GM18858 (cell line): ENCODE data around the gene ACOT9.
"Not testable (repeated sequence)": the region's sequence is repeated elsewhere in the genome, so short reads cannot be mapped to it uniquely, and the experiment has no call there.

Experiments
- ATAC-seq: cut with Tn5 transposase; IDR thresholded peaks from one replicate; pipeline ENCODE4 v1.9.1; 2021; ENCODE audit not compliant: unreplicated experiment

The ACOT9 gene, protein sequence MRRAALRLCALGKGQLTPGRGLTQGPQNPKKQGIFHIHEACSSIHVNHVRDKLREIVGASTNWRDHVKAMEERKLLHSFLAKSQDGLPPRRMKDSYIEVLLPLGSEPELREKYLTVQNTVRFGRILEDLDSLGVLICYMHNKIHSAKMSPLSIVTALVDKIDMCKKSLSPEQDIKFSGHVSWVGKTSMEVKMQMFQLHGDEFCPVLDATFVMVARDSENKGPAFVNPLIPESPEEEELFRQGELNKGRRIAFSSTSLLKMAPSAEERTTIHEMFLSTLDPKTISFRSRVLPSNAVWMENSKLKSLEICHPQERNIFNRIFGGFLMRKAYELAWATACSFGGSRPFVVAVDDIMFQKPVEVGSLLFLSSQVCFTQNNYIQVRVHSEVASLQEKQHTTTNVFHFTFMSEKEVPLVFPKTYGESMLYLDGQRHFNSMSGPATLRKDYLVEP

DNA sequence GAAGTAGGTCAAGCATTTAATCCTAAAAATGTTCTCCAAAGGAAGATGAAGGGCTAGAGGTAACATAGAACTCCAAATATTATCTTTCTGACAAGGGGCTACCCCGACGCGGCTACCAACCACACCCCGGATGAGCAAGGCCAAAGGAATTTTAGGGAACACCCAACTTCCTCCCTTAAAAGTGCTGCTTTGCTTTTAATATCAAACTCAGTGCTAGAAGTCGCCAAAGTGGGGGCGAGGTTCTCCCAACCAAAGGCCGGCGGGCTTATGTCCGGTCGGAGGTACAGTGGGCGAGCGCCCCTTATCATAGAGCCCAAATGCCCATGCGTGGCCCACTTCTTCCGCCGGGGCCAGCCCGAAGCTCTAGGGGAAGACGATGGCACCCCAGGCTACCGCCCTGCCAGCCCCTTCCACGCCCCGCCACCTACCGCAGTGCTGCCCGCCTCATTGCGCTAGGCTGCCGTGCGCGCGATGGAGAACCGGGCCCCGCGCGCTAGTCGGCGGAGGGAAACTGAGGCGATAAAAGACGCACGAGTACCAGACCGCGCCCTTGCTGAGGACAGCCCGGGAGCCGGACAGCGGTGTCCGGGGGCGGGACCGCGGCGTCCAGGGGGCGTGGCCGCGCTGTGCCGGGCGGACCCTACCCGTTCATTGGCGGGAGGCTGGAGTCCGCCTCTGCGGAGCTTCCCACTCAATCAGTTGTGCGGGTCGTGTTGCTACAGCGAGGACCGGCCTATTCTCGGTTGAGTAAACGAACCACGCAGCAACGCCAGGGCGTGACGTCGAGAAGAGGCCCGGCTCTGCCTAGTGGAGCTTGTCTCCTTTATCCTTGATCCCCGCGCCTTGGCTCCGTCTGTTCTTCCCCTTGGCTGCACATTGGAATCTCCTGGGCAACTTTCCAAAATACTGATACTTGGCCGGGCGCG is at the start of gene ACOT9:
Gene ACOT9 (minus strand): TSS at position 580 of the 926 bp plus-strand sequence. CDS start 132 bp downstream, at position 448.
- peak; percentile 89 for ATAC-seq

DNA sequence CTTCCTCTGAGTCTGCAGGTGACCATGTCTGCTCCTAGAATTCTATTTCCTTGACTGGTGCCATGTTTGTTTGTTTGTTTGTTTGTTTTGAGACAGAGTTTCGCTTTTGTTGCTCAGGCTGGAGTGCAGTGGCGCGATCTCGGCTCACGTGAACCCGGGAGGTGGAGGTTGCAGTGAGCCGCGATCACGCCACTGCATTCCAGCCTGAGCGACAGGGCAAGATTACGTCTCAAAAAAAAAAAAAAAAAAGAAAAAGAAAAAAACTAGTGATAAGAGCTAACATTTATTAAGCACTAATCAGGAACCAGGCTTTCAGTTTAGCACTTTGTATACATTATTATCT is 47.0 kb upstream of the ACOT9 start:
- no peak for ATAC-seq

DNA sequence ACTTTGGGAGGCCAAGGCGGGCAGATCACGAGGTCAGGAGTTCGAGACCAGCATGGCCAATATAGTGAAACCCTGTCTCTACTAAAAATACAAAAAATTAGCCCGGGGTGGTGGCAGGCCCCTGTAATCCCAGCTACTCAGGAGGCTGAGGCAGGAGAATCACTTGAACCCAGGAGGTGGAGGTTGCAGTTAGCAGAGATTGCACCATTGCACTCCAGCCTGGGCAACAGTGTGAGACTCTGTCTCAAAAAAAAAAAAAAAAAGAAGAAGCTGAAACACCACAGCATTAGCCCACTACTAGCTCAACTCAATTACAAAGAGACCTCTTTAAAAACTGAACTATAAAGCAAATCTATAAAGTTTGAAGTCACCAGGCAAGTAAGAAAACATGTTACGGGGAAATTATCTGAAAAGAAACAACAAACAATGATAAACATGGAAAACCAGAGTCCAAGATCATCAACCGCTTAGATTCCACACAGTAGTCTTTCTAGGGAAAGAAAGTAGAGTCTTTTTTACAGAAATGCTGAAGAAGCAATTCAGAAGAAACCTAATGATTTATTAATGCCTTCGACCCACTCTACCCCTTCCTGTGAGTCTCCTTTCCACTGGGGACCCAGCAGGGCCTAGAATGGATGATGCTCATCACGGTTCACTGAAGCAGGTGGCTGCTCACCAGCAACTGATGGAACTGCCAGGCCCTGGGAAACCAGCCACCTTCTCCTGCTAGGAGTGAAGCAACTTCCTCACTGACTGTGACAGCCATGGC is 46.5 kb upstream of the ACOT9 start:
- no peak for ATAC-seq

DNA sequence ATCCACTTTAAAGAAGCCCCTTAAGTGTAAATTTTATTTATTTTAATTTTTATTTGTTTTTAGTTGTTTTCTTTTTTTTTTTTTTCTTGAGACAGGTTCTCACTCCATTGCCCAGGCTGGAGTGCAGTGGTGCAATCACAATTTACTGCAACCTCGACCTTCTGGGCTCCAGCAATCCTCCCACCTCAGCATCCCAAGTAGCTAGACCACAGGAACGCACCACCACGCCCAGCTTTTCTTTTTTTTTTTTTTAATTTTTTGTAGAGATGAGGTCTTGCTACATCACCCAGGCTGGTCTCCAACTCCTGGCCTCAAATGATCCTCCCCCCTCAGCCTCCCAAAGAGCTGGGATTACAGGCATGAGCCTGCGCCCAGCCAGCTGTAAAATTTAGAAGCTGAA is 45.9 kb upstream of the ACOT9 start:
- no peak for ATAC-seq

DNA sequence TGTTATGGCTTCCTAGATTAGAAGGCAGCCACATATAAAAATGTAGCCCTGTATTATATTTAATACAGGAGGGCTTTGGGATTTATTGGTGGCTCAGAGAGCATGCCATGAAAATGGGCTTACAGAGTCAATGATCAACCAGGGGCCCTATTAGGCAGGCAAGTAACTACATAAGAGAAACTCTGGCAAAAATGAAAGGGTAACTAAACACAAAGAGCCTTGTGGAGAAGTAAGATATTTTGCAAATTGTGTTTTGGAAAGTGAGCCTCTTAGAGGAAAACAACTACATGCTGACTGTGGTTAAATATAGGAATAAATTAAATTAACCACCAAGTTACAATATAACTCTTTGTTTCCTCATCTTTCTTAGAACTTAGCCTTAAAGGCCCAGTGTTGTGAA is 45.4 kb upstream of the ACOT9 start:
- ATAC-seq = no peak

- ATAC-seq = no peak
Measured at GRCh38 chrX:23787745-23788118, 44.7 kb upstream of the ACOT9 start.

DNA sequence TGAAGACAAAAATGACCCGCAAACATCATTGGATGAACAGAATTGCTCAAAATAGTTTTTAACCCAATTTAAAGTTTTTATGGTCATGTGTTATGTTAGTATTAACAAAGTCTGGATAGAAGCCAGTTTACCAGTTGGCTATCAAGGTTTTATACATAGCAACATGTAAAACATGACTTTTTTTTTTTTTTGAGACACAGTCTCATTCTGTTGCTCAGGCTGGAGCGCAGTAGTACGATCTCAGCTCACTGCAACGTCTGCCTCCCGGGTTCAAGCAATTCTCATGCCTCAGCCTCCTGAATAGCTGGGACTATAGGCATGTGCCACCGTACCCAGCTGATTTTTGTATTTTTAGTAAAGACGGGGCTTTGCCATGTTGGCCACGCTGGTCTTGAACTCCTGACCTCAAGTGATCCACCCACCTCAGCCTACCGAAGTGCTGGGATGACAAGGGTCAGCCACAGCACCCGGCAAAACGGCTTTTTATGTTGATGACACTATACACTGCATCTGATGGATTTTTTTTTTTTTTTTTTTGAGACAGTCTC is 43.3 kb upstream of the ACOT9 start:
- no peak for ATAC-seq

GRCh38 chrX:23785580-23785979 is 42.5 kb upstream of the ACOT9 start:
- ATAC-seq = no peak

DNA sequence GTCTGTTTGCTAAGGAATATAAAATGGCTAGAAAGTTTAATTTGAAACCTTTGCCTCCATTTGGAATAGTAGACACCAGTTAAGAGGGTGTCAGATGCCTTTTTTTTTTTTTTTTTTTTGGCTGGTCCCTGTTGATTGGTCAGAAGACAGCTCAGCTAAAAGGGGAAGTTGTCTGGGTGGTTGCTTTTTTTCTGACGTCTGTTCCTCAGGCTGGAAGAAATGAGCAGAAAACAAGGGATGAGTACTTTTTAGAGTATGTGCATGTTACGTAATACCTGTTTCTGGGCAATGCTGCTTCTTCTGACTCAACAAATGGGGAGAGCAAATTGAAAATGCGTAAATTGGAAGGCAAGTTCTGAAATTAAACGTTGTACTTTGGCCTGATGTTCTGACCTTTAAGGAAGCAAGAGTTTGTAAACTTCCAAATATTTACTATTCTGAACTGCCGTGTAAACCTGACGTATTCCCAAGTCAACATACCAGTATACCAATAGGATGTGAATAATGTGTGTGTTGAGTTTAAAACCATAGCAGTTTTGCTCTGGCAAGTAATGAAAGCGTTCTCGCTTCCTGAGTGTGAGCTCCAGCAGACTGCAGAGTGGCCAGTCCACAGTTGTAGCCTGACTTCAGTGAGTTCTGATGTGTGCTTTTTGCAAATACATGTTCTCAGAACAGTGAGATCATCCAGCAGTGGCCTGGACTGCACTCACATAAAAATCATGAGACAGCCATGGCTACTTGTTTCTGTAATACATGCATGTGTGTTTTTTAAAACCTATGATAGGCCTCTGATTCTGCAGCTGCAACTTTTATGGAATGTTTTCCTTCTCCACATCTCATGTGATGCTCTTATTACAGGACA is 41.6 kb upstream of the ACOT9 start:
- ATAC-seq = no peak

DNA sequence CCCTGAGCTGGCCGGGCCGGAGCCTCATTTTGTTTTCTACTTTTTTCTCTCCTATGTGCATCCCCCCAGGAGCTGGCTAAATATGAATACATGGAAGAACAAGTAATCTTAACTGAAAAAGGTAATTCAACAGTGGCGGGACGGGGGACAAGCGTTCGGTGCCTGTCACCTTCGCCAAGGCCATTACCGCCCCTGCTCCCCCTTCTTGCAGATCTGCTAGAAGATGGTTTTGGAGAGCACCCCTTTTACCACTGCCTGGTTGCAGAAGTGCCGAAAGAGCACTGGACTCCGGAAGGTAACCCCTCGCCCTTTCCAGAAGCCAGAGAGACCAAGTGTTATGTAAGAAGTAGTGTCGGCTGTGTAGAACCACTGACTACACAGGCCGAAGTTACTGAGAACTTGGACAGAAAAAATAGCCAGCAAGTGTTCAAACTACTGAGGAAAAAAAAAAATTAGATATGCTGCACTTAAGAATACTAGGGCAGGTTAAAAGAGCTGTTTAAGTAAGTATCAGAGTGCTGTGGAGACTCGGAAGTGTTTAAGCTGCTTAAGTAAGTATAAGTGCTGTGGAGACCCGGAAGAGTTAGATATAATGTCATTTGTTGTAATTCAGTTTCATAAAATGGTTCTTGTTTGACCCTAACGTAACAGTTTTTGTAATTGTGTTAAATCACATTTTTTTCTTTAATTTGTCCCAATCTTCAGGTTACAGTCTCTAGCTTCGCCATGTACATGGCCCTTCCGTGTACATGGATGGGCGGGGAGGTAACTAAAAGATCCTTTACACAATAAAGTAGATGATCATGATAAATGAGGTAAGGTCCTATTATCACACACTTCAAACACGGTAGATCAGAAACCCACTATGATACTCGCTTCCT is 40.8 kb upstream of the ACOT9 start:
- ATAC-seq = no peak

- ATAC-seq = peak; percentile 64
Measured at GRCh38 chrX:23782863-23783588, 40.0 kb upstream of the ACOT9 start, which contains the start of gene SAT1. Gene SAT1, plus strand, starts transcription at chrX:23783173. Its CDS starts 179 bp downstream, at chrX:23783352.

DNA sequence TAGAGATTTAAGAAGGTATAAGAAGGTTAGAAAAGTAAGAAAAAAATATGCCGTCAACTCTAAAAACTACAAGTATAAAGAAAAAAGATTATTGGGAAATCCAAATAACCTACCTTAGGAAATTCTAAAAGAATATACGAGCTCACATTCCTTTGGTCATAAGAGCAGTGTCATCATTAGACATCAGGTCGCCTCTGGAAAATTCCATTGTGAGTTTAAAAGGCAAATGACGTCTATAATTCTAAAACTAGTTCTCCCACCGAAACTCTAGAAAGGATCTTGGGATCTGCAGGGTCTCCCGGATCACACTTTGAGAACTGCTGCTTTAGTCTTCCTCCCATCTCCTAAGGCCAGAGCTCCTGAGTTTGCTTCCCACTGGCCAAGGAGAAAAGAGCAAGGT is 39.4 kb upstream of the ACOT9 start:
- no peak for ATAC-seq

GRCh38 chrX:23779025-23779424 is 35.9 kb upstream of the ACOT9 start:
- no peak for ATAC-seq

GRCh38 chrX:23776363-23776762 is 33.3 kb upstream of the ACOT9 start:
- ATAC-seq = no peak

DNA sequence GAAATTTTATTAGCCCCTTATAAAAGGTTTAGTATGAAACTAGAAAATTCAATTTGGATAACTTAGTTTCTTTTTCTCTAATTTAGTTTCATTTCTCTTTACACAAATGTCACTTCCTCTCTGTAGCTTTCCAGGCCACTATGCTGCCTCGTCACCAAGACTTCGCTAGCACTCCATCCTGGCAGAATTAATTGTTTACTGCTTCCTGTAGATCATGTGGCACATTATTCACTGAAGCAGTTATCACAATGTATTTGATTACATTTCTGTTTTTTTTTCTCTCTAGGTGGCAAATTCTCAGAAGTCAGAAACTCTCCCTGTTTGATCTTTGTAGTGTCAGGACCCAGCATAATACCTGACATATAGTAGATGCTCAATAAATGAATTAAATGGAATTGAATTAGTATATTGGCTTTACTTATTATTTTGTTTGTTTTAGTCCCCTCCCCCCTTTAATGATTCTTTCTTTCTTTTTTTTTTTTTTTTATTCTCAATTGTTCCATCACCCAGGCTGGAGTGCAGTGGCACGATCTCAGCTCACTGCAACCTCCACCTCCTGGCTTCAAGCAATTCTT is 30.6 kb upstream of the ACOT9 start:
- peak; percentile 91 for ATAC-seq

GRCh38 chrX:23771086-23771485 is 28.0 kb upstream of the ACOT9 start:
- ATAC-seq = not testable (repeated sequence)

- no peak for ATAC-seq
Measured at GRCh38 chrX:23770142-23770541, 27.1 kb upstream of the ACOT9 start.
